ENCODE data around the gene CHST7. TPM values are rescaled to one million over a fixed set of nuclear protein-coding genes. Genes with fewer than 3 reads are reported as not detected.

Gene CHST7
- total RNA-seq, 1 donor from 2014 or later: 8.3 TPM

Other genes starting within 250 kb of the CHST7 start
- gene ZNF674, start 28.3 kb upstream of the CHST7 start, total RNA-seq: 2.1 TPM
- 1.3 TPM for gene SLC9A7, start 185.4 kb downstream of the CHST7 start, total RNA-seq